Measurements from ENCODE around the gene CSK.

The CSK gene

GRCh38 chr15:74786551-74787165 is 4.8 kb downstream of the CSK start:
- H3K4me1 ChIP-seq (ENCODE audit: control insufficient read depth in 1 of 2, insufficient read depth in 1 of 2, low read depth in 1 of 2, low read length in 1 of 2) = peaks cover 81 to 92% of the 10 kb centered on the region in 2 experiments
- H3K9me3 ChIP-seq = no peaks in the 10 kb centered on the region
- no peaks in the 10 kb centered on the region for H3K27me3 ChIP-seq
- peak overlapping the region; percentile 100 for H3K27ac ChIP-seq
- TF ChIP-seq CTCF (IDR thresholded peaks at IDR 0.05) = no peak
- H3K4me3 ChIP-seq (ENCODE audit: low read depth in 1 of 2, low read length in 1 of 2) = peak overlapping the region; percentile 95 to 99
- H3K36me3 ChIP-seq = peaks cover 12% of the 10 kb centered on the region

DNA sequence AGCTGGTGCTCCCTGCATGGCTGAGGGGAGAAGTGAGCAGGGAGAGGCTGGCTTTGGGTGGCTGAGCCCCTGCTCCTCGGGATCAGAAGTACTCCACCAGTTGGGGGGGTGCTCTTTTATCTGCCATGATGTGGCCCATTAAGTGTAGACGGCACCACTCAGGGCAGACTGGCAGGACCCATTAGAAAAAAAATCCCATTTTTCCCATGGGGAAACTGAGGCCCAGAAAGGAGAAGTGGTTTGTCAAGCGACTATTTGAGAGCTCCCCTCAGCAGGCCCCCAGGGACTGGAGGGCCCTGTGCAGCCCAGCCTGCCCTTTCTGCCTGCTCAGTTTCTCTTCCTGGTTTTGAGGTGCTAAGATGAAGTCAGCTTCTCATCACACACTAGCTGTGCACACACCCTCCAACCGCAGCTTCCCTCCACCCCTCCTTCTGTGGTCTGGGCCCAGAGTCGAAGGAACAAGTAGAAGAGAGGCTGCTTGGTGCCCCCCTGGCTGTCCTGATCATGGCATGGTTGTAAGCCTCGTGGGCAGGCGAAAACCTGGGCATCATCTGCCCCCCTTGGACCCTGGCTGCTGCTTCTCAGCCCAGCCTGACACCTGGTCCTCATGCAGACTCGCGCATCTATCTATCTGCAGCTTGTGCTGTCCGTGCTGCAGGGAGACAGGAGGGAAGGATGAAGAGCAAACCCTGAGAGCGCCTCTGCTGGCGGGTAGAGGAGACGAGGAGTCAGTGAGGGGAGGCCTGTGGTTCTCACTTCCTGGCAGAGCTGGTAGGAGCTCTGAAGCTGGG is 5.6 kb downstream of the CSK start:
- Histone ChIP-seq H3K4me3 (ENCODE audit: low read depth in 1 of 2, low read length in 1 of 2) (peak overlapping the region; percentile 95 to 99), H3K27me3 (no peaks in the 10 kb centered on the region), H3K36me3 (peaks cover 12% of the 10 kb centered on the region), H3K27ac (peak overlapping the region; percentile 100), H3K9me3 (no peaks in the 10 kb centered on the region), H3K4me1 (ENCODE audit: control insufficient read depth in 1 of 2, insufficient read depth in 1 of 2, low read depth in 1 of 2, low read length in 1 of 2) (peaks cover 88 to 99% of the 10 kb centered on the region in 2 experiments)
- TF ChIP-seq CTCF (IDR thresholded peaks at IDR 0.05) = peak; percentile 81

GRCh38 chr15:74788042-74788682 is 6.3 kb downstream of the CSK start:
- H3K4me1 ChIP-seq (ENCODE audit: control insufficient read depth in 1 of 2, insufficient read depth in 1 of 2, low read depth in 1 of 2, low read length in 1 of 2) = peaks cover 95 to 100% of the 10 kb centered on the region in 2 experiments
- H3K27ac ChIP-seq = peak overlapping the region; percentile 100
- no peaks in the 10 kb centered on the region for H3K27me3 ChIP-seq
- H3K4me3 ChIP-seq (ENCODE audit: low read depth in 1 of 2, low read length in 1 of 2) = peak overlapping the region; percentile 95 to 99
- no peak for TF ChIP-seq CTCF (IDR thresholded peaks at IDR 0.05)
- no peaks in the 10 kb centered on the region for H3K9me3 ChIP-seq
- H3K36me3 ChIP-seq = peaks cover 12% of the 10 kb centered on the region

DNA sequence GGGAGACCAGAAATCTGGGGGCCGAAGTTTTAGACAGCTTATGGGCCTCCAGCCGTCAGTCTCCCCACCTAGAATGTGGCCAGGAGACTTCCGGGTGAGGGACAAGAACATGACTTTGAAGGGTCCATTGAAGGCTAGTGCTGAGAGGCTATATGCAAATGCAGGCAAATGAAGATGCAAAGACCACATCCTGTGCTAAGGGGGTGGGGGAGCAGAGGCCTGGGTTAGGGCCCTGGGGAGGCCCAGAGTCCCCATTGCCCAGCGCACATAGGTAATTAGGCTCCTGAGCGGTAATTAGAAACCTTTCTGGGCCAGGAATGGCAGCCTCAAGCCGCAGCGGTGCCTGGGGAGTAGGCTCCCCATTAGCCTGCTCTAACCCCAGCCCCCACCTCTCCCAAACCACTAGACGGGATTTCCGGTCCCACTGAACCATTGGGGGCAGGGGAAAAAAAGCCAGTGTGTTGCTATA is 6.8 kb downstream of the CSK start:
- no peaks in the 10 kb centered on the region for H3K27me3 ChIP-seq
- no peak for TF ChIP-seq CTCF (IDR thresholded peaks at IDR 0.05)
- no peaks in the 10 kb centered on the region for H3K9me3 ChIP-seq
- peak overlapping the region; percentile 100 for H3K27ac ChIP-seq
- H3K36me3 ChIP-seq = peaks cover 12% of the 10 kb centered on the region
- H3K4me1 ChIP-seq (ENCODE audit: control insufficient read depth in 1 of 2, insufficient read depth in 1 of 2, low read depth in 1 of 2, low read length in 1 of 2) = peaks cover 100% of the 10 kb centered on the region in 2 experiments
- H3K4me3 ChIP-seq (ENCODE audit: low read depth in 1 of 2, low read length in 1 of 2) = peak overlapping the region; percentile 95 to 99

GRCh38 chr15:74789171-74789631 is 7.3 kb downstream of the CSK start:
- Histone ChIP-seq H3K36me3 (peaks cover 12% of the 10 kb centered on the region), H3K4me3 (ENCODE audit: low read depth in 1 of 2, low read length in 1 of 2) (peak overlapping the region; percentile 95 to 99), H3K27ac (peak overlapping the region; percentile 100)

More at GRCh38 chr15:74789171-74789631, 7.3 kb downstream of the CSK start:
- Histone ChIP-seq H3K4me1 (ENCODE audit: control insufficient read depth in 1 of 2, insufficient read depth in 1 of 2, low read depth in 1 of 2, low read length in 1 of 2) (peaks cover 96 to 97% of the 10 kb centered on the region in 2 experiments), H3K9me3 (no peaks in the 10 kb centered on the region), H3K27me3 (no peaks in the 10 kb centered on the region)
- TF ChIP-seq CTCF (IDR thresholded peaks at IDR 0.05) = no peak
